ENCODE measurements around the gene CDYL.

Gene CDYL

GRCh38 chr6:4768815-4769214 is 7.4 kb upstream of the CDYL start:
- DNase-seq (ENCODE audit: low read depth, low spot score) = no peak
- H3K4me3 ChIP-seq (ENCODE audit: low read length) = no peak overlapping the region

GRCh38 chr6:4772750-4773149 is 3.5 kb upstream of the CDYL start:
- no peak overlapping the region for H3K4me3 ChIP-seq (ENCODE audit: low read length)

GRCh38 chr6:4773181-4773580 is 3.0 kb upstream of the CDYL start:
- no peak for DNase-seq (ENCODE audit: low read depth, low spot score)
- no peak overlapping the region for H3K4me3 ChIP-seq (ENCODE audit: low read length)

More at GRCh38 chr6:4772750-4773149, 3.5 kb upstream of the CDYL start:
- DNase-seq (ENCODE audit: low read depth, low spot score) = no peak

- no peak for DNase-seq (ENCODE audit: low read depth, low spot score)
- no peak overlapping the region for H3K4me3 ChIP-seq (ENCODE audit: low read length)
These were observed 1.9 kb upstream of the CDYL start for GRCh38 chr6:4774296-4774695.

- no peak for DNase-seq (ENCODE audit: low read depth, low spot score)
These were observed 1.3 kb upstream of the CDYL start for GRCh38 chr6:4774715-4775493.

GRCh38 chr6:4775494-4776130 is 592 bp upstream of the CDYL start:
- DNase-seq (ENCODE audit: low read depth, low spot score) = peak; percentile 28
- H3K4me3 ChIP-seq (ENCODE audit: low read length) = peak overlapping the region; percentile 41

More at GRCh38 chr6:4774715-4775493, 1.3 kb upstream of the CDYL start:
- H3K4me3 ChIP-seq (ENCODE audit: low read length) = peak overlapping the region; percentile 35

- DNase-seq (ENCODE audit: low read depth, low spot score) = no peak
- H3K4me3 ChIP-seq (ENCODE audit: low read length) = peak overlapping the region; percentile 71
These were observed 539 bp downstream of the CDYL start for GRCh38 chr6:4776493-4777393.

GRCh38 chr6:4777394-4777935 is 1.3 kb downstream of the CDYL start:
- DNase-seq (ENCODE audit: low read depth, low spot score) = peak; percentile 25
- peak overlapping the region; percentile 71 for H3K4me3 ChIP-seq (ENCODE audit: low read length)

- no peak for DNase-seq (ENCODE audit: low read depth, low spot score)
- no peak overlapping the region for H3K4me3 ChIP-seq (ENCODE audit: low read length)
These were observed 1.9 kb downstream of the CDYL start for GRCh38 chr6:4778086-4778485.

GRCh38 chr6:4780360-4780812 is 4.2 kb downstream of the CDYL start:
- H3K4me3 ChIP-seq (ENCODE audit: low read length) = no peak overlapping the region
- DNase-seq (ENCODE audit: low read depth, low spot score) = no peak

GRCh38 chr6:4781426-4781825 is 5.2 kb downstream of the CDYL start:
- no peak for DNase-seq (ENCODE audit: low read depth, low spot score)
- no peak overlapping the region for H3K4me3 ChIP-seq (ENCODE audit: low read length)

- no peak overlapping the region for H3K4me3 ChIP-seq (ENCODE audit: low read length)
- no peak for DNase-seq (ENCODE audit: low read depth, low spot score)
These were observed 5.9 kb downstream of the CDYL start for GRCh38 chr6:4781967-4782575.

- no peak overlapping the region for H3K4me3 ChIP-seq (ENCODE audit: low read length)
- DNase-seq (ENCODE audit: low read depth, low spot score) = no peak
These were observed 10.8 kb downstream of the CDYL start for GRCh38 chr6:4786996-4787395.

GRCh38 chr6:4788482-4788881 is 12.3 kb downstream of the CDYL start:
- no peak for DNase-seq (ENCODE audit: low read depth, low spot score)
- no peak overlapping the region for H3K4me3 ChIP-seq (ENCODE audit: low read length)

- H3K4me3 ChIP-seq (ENCODE audit: low read length) = no peak overlapping the region
- DNase-seq (ENCODE audit: low read depth, low spot score) = no peak
These were observed 12.9 kb downstream of the CDYL start for GRCh38 chr6:4788953-4789584.

GRCh38 chr6:4790158-4790899 is 14.1 kb downstream of the CDYL start:
- no peak for DNase-seq (ENCODE audit: low read depth, low spot score)
- no peak overlapping the region for H3K4me3 ChIP-seq (ENCODE audit: low read length)

GRCh38 chr6:4794140-4794707 is 18.0 kb downstream of the CDYL start:
- H3K4me3 ChIP-seq (ENCODE audit: low read length) = no peak overlapping the region
- no peak for DNase-seq (ENCODE audit: low read depth, low spot score)

GRCh38 chr6:4797587-4797986 is 21.4 kb downstream of the CDYL start:
- DNase-seq (ENCODE audit: low read depth, low spot score) = no peak
- no peak overlapping the region for H3K4me3 ChIP-seq (ENCODE audit: low read length)

Measured in Jurkat, Clone E6-1 (cell line).